NCI-H2081 (cell line): ENCODE data around the gene GAK.
A peak's percentile ranks its signal among the peaks of the same experiment; 100 is the strongest.

Experiments
- DNase-seq, 2 experiments: peaks; one replicate each; lab custom pipeline; 2025; lab: John Stamatoyannopoulos, UW

GAK gene

DNA sequence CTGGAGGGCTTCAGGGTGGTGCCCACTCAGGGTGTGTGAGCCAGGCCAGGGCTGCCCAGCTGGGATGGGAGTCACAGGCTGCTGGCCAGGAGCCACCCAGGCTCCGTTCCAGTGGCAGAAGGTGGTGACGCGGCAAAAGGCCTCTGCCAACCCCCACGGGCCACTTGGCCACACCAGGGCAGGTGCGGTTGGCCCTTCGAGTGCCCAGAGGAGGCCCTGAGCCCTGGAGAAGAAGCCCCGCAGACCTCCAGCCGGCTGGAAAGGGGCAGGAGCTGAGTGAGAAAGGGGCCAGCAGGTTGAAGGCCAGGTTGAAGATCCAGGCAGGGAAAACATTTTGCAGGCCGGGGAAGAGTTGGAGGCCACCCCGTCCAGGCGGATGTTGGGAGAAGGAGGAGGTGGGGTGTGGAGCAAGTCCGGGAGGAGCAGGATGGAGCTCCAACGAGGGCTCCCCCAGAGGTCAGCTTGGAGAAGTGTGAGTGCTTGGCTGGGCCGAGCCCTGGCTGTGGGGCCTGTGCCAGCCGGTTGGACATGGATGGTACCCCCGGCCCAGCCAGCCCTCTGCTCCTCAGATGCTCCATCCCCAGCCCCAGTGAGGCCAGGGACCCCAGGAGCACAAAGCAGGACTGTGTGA is 103.4 kb downstream of the GAK start:
- no peak for DNase-seq

GRCh38 chr4:827209-828081 is 104.7 kb downstream of the GAK start:
- no peak for DNase-seq

DNA sequence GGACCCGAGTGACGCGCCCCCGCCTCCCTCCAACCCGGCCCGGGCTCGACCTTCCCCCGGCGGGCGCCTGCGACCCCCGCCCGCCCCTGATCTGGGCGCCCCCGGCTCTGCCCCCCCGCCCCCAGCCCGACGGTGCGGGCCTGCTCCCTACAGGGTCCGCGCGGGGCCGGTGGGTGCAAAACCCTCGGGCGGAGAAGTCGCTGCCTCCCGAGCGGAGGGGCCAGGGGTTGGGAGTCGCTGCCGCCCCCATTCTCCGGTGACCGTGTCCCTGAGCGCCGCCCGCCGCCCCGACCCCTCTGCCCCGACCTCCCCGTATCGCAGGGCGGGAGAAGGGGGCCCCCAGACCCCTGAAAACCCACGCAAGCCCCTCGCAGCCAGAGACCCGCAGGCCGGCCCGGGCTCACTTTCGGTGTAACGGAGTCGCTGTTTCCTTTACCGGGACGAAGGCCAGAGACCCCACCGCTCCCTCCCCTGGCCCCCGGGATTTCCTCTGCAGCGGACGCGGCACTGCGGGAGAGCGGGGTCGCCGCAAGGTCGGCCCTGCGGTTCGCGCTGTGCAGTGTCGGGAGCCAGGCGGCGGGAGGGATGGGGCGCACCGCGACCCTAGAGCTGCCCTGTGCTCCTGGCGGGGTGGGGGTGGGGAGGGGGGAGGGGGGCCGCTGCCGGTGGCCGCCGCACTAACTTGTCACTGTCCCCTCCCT is 105.5 kb downstream of the GAK start:
- DNase-seq: no peak

DNA sequence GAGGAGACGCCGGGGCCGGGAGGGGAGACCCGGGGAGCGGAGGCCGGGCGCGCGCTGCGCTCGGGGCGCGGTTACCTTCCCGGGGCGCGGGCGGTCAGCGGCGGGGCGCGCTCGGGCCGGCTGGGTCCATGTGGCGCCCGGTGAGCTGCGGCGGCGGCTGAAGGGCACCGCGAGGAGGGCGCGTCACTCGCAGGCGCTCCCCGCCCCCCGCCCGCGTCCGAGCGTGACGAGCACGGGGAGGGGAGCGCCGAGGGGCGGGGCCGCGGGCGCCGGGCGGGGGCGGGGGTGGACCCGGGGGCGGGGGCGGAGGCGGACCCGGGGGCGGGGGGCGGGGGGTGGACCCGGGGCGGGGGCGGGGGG is 106.2 kb downstream of the GAK start, which contains the start of gene CPLX1:
Gene CPLX1, minus strand, starts transcription at position 159 of the 360 bp plus-strand sequence. CDS start 1,607 bp downstream, outside the sequence.
- DNase-seq: peak; percentile 61 to 75

DNA sequence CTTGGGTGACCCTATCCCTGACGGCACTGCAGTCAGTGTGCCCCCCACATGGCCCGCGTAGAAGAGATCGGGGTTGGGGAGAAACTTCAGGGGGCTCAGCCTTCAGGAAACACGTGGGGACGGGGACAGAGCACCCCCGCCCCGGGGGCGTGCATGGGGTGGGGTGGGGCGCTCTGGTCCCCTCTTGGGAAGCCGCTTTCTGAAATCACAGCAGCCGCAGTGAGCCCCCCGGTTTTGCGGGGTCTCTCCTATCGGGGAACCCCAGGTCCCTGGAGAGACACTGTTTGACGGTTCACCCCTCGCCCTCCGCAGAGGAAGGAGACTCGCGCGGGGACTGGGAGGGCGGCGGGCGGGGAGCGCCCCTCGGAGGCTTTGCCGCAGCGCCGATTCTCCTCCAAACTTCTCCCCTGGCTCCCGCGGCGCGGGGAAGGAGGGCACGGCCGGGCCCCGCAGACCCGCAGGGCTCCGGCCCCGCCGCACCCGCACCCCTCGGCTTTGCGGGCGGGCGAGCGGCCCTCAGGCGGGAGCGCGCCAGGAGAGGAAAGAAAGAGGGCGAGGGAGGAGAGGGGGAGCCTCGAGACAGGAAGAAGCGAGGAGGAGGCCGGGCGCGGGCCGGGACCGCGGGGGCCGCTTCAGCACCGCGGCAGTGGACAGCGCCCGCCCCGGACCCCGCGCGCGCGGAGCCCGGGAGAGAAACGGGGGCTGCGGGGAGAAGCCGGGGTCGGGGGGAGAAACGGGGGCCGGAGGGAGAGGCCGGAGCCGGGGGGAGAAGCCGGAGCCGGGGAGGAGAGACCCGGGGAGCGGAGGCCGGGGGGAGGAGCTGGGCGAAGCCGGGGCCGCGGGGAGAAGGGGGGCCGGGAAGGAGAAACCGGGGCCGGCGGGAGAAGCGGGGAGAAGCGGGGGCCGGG is 106.8 kb downstream of the GAK start:
- DNase-seq: peak; percentile 4 to 18

DNA sequence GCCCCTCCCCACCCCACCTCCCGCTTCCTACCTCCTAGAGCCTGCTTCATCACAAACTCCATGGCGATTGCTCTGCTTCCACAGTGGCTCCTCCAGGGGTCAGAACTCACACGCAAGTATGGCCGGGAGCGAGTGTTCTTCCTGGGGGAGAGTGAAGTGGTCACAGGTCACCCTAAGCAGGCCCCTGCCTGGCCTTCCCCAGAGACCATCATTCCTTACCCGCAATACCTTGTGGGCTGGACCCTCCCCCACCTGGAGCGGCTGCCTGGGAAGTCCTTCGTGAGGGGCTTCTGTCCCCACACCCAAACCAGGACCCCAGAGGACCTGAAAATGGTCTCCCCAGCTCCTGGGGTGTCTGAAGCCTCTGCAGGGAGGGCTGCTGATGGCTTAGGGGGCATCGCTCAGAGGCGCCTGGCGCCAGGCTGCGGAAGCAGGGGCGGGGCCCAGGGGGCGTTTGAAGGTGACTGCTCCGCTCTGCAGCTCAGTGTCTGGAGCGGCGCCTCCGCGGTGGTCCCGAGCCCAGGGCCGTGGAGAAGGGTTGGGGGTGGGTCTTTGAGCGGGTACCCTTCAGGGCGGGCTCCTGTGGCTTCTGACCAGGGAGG is 107.6 kb downstream of the GAK start:
- DNase-seq: no peak

DNA sequence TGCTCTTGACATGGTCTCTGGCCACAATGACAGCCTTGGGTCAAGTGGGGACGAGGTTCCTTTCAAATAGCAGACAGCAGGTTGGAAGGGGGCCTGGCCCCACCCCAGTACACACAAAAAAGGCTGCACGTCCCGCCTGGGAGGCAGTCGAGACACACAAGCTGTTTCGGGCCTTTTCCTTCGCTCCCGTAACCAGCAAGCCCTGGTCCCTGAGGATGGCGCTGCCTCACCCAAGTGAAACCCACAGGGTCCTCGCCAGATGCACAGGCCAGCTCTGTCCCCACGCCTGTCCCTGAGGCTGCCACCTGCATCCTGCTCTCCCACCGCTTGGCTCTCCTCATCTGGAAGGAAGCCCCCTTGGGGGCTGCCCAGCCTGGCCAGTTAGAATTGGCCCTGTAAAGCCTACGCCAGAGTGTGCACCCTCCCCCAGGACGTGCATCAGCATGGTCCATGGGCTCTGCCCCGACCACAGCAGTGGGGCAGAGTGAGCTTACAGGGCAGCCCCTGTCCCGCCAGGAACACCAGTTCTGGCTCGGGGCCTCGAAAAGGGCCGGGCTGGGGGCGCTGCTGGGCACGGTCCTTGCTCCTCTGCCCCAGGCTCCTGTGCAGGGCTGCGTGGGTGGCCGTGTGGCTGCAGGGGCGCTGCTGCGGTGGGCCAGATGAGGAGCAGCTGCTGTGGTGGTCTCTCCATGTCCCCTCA is 108.2 kb downstream of the GAK start:
- DNase-seq: no peak

DNA sequence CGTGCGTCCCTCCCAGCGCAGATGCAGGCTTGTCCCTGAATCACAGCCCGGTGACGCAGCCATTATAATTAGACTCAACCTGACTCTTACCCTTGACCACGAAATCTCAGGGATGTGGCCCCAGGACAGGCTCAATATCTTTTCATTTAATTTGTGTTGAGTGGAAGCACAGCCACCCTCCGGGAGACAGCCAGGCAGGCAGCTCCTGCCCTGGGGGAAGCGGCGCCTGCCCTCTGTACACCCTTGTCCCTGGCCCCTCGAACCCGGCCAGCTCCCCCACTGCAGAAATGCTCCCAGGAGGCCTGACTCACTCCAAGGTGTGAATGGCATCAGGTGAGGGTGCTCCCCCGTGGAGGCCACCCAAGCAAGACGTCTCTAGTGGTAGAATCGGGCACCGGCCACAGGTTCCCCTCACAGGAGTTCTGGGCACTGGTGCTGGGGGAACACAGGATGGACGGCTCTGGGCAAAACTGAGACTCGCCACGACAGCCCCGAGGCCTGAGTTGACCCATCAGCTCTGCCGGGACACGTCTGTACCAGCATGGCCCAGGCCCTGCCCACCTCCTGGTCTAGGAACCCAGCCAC is 108.8 kb downstream of the GAK start:
- DNase-seq: no peak

DNA sequence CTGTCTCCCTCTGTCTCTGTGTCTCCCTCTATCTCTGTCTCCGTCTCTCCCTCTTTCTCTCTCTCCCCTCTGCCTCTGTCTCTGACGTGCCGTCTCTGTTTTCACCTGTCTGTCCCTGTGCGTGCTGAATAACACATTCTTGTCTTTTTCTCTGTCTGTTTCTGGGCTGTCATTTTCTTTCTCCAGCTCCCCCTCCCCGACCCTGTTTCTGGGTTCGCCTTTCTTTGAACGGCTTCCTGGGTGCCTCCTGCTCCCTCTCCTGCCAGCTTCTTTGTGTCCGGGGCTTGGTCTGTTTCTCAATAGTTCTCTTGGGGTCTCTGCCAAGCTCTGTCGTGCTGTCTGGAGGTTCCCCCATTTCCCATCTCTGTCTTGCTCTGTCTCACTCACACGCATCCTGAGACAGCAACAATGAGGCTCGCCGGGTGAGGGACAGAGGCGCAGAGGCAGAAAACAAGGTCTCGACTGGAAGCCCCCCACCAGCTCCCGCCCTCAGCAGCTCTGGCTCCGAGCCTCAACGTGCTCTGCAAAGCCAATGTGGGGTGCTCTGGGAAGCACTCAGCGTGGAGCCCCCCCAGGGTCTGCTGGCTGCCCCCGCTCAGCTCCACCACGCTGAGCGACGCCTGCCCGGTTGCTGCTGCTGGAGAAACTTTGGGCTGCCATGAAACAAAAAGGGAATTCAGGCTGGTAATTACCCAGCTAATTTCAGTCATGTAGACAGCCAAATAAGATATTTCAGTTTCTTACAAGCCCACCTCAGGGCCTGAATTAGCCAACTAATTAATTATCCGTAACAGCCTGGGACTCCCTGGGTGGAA is 109.5 kb downstream of the GAK start:
- no peak for DNase-seq

GRCh38 chr4:821631-822030 is 110.5 kb downstream of the GAK start:
- DNase-seq: no peak

DNA sequence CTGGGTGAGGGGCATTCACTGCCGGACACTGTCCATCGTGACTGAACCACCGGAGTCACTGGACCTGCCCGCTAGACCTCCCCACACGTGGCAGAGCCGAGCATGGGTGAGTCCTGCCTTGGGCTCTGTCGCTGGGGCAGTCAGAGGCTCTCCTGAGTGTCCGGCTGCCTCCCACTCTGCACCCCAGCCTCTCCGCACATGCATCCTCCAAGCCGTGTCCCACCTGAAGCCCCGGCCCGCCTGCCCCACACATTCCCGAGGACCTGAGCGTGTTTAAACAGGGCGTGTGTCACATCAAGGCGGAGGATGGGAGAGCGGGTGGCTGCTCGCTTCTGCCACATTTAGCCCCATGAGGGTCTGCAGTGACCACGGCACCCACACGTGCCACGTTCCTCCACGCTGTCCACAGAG is 110.9 kb downstream of the GAK start:
- DNase-seq: no peak

GRCh38 chr4:820230-821172 is 111.6 kb downstream of the GAK start:
- DNase-seq: no peak

DNA sequence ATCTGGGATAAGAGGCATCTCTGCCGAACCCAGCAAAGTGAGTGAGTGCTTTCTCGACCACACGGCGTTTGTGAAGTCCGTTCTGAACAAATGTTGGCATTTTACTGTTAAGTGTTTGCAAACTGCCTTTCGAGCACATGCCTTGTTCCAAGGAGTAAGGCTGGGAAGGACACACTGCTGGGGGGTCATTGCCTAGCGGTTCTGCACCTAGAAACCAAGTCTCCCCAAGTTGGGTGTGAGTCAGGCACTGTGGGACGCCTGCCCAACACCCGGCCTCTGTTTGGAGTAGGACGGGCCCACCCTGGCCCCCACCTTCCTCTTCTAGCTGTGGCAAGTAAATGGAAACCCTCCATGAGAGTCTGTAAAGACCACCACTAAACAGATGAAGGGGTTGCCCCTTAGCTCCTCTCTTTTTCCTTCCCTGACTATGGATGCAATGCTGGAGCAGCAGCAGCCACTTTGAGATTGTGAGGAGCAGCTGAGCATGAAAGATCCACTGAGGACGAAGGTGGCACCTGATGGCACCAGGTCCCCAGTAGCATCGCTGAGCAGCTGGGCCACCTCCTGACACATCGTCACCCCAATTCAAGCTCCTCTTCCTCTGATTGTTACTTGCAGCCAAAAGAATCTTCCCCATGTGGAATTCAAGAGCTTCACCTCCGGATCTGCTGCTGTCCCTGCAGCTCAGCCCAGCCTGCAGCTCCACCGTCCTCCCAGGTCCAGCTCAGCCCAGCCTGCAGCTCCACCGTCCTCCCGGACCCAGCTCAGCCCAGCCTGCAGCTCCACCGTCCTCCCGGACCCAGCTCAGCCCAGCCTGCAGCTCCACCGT is 112.5 kb downstream of the GAK start:
- no peak for DNase-seq

GRCh38 chr4:818106-818921 is 113.8 kb downstream of the GAK start:
- no peak for DNase-seq

- DNase-seq: peak in 1 of 2 experiments; percentile 37
Measured at GRCh38 chr4:815464-816146, 116.5 kb downstream of the GAK start.

DNA sequence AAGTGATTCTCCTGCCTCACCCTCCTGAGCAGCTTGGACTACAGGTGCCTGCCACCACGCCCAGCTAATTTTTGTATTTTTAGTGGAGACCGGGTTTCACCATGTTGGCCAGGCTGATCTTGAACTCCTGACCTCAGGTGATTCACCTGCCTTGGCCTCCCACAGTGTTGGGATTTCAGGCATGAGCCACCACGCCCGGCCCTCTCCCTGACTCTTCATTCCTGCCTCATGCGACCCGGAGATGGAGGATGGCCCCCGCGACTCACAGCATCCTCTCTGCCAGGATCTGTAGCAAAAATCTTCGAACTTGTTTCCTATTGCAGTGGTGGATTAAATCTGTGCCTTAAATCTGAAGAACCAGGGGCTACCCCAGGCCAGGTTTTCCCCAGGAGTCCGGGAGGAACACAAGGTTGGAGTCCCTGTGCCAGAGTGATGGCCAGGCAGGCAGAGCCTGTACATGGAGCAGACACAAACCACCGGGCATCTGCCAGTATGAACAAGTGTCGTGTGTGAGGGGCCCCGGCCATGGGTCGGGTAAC is 117.7 kb downstream of the GAK start:
- no peak for DNase-seq
